NCI-H1092 (cell line): ENCODE results near the gene CFAP43.

Source experiments
- DNase-seq: peaks from one replicate; lab custom pipeline; 2025; lab: John Stamatoyannopoulos, UW

The CFAP43 gene

DNA sequence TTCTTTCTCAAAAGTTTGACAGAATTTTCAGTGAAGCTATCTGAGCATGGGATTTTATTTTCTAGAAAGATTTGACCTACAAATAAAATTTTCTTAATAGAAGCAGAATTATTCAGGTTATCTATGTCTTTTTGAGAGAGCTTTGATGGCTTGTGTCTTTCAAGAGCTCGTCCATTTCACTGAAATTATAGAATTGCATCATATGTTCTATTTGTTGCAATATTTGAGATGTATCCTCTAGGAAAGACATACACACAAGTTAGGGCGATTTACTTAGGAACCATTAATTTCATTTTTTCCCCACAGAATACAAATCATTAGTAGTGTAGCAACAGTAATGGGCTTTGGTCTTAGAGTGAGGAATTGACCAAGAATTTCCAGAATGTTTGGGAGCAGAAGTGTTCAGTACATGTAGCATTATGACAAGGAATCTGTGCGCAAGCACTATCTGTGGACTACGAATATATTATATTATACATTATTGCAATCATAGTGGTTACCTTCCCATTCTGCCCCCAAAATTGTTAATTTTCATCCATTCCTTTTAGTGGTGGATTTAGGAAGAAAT, 133.7 kb downstream of the CFAP43 start:
- DNase-seq, result no peak

DNA sequence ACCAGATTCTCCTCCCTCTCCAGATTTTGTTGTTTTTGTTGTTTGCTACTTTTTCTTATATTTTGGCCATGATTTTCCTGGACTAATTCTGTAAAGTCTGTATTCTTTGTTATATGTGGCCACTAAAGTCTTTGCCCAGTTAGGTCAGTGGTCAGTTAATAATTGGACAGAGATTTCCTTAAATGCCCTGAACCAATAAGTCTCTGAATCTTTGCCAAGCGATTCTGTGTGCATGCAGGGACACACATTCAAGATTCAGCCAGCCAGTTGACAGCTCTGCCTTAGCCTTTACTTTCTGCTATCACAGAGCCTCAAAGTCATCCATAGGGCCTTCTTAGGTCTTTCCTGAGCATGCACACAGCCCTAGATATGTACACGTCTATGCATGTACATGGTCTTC, 135.5 kb downstream of the CFAP43 start:
- DNase-seq, result no peak

DNA sequence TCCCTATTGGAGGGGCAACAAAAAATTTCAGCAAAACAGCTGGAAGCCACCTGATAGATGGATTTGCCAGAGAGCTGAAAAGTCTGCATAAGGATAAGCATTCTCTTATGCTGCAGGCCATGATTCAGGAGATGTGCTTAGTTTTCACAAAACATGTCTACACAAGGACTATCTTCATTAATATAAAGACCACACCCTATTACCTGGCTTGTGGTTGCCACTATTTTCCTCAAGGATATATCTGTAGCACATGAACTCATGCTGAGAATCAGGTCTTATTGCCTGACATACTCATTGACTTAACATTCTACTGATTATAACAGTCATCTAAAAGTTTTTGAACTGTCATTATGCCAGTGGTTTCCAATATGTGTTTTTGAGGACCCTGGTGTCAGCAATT, 139.4 kb downstream of the CFAP43 start:
- no peak for DNase-seq

DNA sequence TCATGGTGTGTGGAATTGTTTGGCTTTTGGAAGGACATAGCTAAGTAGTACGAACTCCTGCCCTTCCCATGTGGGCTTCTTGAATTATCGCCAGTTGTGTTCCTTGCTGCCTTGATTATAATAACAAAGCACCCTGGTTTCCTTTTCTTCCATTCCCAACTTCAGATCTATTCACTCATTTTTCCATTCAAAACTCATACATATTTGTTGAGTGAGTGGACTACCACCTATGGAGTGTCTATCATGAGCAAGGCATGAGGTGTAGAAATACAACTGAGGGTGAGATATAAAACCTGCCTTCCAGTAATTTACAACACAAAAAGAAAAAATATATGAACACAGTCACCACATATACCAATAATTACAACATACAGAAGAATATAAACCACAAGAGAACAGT, 141.6 kb downstream of the CFAP43 start:
- DNase-seq, result no peak

DNA sequence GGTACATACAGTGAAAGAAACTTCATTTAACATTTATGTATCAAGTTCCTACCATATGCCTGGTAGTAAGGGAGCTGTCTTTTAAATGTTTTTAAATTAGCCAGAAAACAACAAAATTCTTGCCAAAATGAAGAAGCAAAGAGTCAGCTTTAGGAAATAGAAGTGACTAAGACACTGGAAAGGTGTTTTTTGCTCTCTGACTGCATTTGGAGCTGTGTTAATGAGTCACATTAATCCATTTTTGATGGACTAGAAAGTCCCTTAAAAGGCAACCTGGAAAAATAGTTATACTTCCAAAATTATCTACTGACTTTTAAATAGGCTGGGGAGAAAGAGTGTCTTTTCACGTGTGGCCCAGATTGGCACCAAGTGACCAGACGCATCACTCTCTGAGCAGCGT, 142.5 kb downstream of the CFAP43 start:
- DNase-seq, result no peak

DNA sequence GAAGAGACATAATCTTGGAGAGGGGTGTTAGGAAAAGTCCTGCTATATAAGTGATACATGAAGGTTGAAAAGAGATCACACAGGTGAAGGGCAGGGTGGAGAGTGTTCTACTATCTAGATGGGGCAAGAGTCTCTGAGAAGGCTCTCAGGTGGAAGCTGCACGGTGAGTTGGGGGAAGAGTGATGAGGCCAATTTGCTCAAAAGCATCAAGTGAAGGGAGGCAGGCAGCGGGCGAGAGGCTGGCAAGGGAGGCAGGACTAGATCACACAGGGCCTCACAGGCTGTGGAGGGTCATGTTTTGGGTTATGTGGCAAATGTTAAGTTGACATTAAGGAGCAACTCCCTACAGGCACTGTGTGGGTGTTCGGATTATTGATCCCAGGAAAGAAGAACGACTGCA, 143.9 kb downstream of the CFAP43 start:
- DNase-seq, result no peak

DNA sequence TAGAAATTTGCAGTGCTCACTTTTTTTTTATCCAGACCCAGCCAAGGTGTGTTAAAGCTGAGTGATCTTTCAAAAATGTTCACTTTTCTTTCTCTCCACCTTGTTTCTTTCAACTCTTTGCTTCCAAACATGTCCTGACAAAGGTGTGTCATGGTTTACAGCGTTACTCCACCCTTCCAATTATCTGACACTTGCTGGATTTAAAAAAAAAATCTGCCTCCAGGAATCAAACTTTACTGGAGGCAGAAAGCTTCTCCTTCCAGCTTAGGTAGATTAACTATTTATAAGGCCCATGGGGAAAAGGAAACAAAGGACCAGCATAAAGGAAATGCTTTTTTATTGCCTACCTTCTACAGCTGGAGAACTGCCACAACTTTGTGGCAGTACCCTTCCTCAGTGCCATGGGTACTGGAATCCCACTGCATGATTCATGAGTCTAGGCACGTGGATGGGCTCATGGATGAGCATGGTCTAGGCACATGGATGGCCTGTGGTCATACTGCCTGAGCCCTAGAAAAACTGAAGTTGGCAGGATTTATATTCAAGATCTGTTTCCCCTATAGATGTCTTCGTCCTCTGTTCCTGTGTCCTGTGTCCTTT, 146.3 kb downstream of the CFAP43 start, which contains the start of gene COL17A1:
Gene COL17A1 (minus strand): TSS at position 80 of the 600 bp plus-strand sequence. CDS start 5,207 bp downstream, outside the sequence.
- DNase-seq, result no peak

DNA sequence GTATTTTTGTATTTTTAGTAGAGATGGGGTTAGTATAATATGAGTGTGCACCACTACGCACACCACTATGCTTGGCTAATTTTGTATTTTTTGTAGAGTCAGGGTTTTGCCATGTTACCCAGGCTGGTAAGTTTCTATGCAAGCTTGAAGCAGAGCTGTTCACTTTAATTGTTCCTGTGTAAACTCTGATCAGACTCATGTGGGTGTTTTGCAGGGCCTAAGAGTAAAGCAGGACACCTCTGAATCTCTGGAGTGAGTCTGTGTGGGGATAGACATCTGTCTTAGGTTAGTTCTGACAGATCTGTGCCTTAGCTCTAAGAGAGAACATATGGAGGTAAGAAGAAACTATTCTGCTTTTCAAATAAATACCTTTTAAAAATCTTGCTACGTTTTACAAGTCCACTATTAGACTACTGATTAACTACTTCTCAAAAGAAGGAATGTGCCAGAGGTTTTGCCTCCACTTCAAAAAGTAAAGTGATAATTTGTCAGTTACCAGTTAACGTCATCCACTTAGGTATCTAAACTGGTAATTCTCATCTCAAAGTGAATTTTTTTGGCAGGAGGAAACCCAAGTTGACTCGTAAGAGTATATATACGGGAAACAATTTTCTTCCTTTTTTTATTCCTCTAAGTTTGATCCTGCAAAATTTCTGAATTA, 147.6 kb downstream of the CFAP43 start:
- no peak for DNase-seq

DNA sequence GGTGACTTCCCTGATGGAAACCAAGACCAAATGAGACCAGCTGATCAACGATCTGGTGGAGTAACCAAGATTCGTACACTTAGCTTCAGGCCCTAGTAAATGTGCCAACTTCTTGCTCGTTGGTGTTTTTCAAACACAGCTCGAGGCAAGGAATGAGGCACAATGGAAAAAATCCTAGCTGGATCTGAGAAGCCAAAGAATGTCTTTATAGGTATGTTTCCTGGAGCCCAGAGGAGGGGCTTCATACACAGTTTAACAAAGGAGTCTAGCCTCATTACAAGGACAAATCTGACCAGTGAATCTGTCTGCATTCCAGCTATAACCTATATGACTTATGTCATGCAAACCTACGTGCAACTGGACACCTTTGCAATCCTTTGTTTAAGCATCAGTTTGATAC, 150.2 kb downstream of the CFAP43 start:
- no peak for DNase-seq

DNA sequence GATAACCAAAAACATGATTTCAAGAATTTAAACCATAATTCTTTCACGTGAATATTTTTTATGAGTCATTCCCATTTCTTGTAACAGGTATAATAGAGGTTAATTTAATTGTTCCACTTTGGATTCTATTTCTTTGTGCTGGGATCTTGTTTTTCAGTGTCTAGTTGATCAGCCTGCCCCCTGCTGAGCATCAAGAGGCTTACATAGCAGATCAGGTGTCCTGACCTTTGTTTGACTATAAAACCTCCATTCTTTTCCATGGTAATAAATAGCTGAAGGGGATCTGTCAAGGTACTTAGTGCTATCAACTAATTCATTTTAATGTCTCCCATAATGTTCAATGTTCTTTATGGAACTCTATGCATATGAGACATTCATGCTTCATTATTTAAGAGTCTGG, 151.4 kb downstream of the CFAP43 start:
- DNase-seq, result peak; percentile 19
